ENCODE measurements around the gene OTOG. TPM values are rescaled to one million over a fixed set of nuclear protein-coding genes. Genes with fewer than 3 reads are reported as not detected.

The OTOG gene
- total and polyA plus RNA-seq, 11 donors: not detected

GRCh38 chr11:17643506-17644405 lies 96.7 kb downstream of the OTOG start:
- Histone ChIP-seq H3K36me3 (no peaks in the 10 kb centered on the region), H3K9me3 (peaks cover 0 to 10% (median 0%) of the 10 kb centered on the region in 12 donors), H3K27me3 (peaks cover 0 to 3% (median 0%) of the 10 kb centered on the region in 9 donors), H3K4me3 (no peak overlapping the region), H3K4me1 (no peaks in the 10 kb centered on the region), H3K27ac (no peak overlapping the region)
- intact Hi-C loops (cut with DNase I): no loop called here
- DNase-seq (no peak), ATAC-seq (no peak)
- WGBS, 4 donors: 73 to 81% (median 77%) methylated on average over 10 to 14 of the region's 14 CpGs
- TF ChIP-seq CTCF (IDR thresholded peaks at IDR 0.05): no peak
- no peak for TF ChIP-seq POLR2A (IDR thresholded peaks at IDR 0.05)

GRCh38 chr11:17645190-17645970 lies 98.3 kb downstream of the OTOG start:
- H3K27me3 ChIP-seq: peaks cover 0 to 7% (median 0%) of the 10 kb centered on the region in 9 donors
- intact Hi-C loops (cut with DNase I): no loop called here
- DNase-seq (no peak), ATAC-seq (no peak)
- TF ChIP-seq CTCF (IDR thresholded peaks at IDR 0.05) (no peak), POLR2A (IDR thresholded peaks at IDR 0.05) (no peak)
- 88 to 93% (median 91%) methylated on average over 15 of the region's 15 CpGs for WGBS, 4 donors
- no peaks in the 10 kb centered on the region for H3K36me3 ChIP-seq
- H3K4me1 ChIP-seq: no peaks in the 10 kb centered on the region
- peaks cover 0 to 10% (median 0%) of the 10 kb centered on the region in 12 donors for H3K9me3 ChIP-seq
- no peak overlapping the region for H3K4me3 ChIP-seq
- H3K27ac ChIP-seq: no peak overlapping the region

GRCh38 chr11:17646451-17647145 lies 99.5 kb downstream of the OTOG start:
- TF ChIP-seq POLR2A (IDR thresholded peaks at IDR 0.05) (no peak), CTCF (IDR thresholded peaks at IDR 0.05) (no peak)
- WGBS, 4 donors: 64 to 74% (median 69%) methylated on average over 8 of the region's 8 CpGs
- no peaks in the 10 kb centered on the region for H3K4me1 ChIP-seq
- H3K27me3 ChIP-seq: peaks cover 0 to 12% (median 5%) of the 10 kb centered on the region in 9 donors
- ATAC-seq (no peak), DNase-seq (no peak)
- no peak overlapping the region for H3K4me3 ChIP-seq
- no peaks in the 10 kb centered on the region for H3K36me3 ChIP-seq
- peaks cover 0 to 10% (median 0%) of the 10 kb centered on the region in 12 donors for H3K9me3 ChIP-seq
- intact Hi-C loops (cut with DNase I): no loop called here
- H3K27ac ChIP-seq: no peak overlapping the region
